Duodenal mucosa (tissue), 2 donors: Measurements from ENCODE around the gene EREG.

Experiments used
- H3K27ac ChIP-seq: one replicate; pipeline ENCODE4 v1.7.0; 2013; ENCODE audit warnings: low read depth, low read length
- H3K27me3 ChIP-seq, 2 donors: one replicate each; pipeline ENCODE4 v1.7.0; 2013; ENCODE audit warnings: low read length in 2 of 2, control low read depth in 1 of 2; ENCODE audit not compliant: insufficient read depth in 2 of 2, control insufficient read depth in 1 of 2
- H3K36me3 ChIP-seq, 2 donors: one replicate each; pipeline ENCODE4 v1.7.0; 2013; ENCODE audit warnings: low read length in 2 of 2, control low read depth in 1 of 2; ENCODE audit not compliant: insufficient read depth in 2 of 2, control insufficient read depth in 1 of 2
- H3K4me1 ChIP-seq, 2 donors: one replicate each; pipeline ENCODE4 v1.7.0; 2013; ENCODE audit warnings: low read length in 2 of 2, control low read depth in 1 of 2; ENCODE audit not compliant: insufficient read depth in 2 of 2, control insufficient read depth in 1 of 2
- H3K4me3 ChIP-seq, 2 donors: one replicate each; pipeline ENCODE4 v1.7.0; 2013; ENCODE audit warnings: low read length in 2 of 2, low read depth in 1 of 2
- H3K9ac ChIP-seq, 2 donors: one replicate each; pipeline ENCODE4 v1.7.0; 2013; ENCODE audit warnings: low read length in 2 of 2, low read depth in 1 of 2
- H3K9me3 ChIP-seq, 2 donors: one replicate each; pipeline ENCODE4 v1.7.0; 2013; ENCODE audit warnings: low read length in 2 of 2, control low read depth in 1 of 2; ENCODE audit not compliant: control insufficient read depth in 1 of 2

Gene EREG

GRCh38 chr4:74415602-74416300 is 50.8 kb downstream of the EREG start:
- Histone ChIP-seq H3K27me3 (no peaks in the 10 kb centered on the region), H3K9me3 (no peaks in the 10 kb centered on the region), H3K36me3 (no peaks in the 10 kb centered on the region), H3K9ac (no peak overlapping the region), H3K4me3 (no peak overlapping the region), H3K4me1 (no peaks in the 10 kb centered on the region), H3K27ac (no peak overlapping the region)

GRCh38 chr4:74418063-74418670 is 53.2 kb downstream of the EREG start:
- H3K4me3 ChIP-seq: no peak overlapping the region
- H3K4me1 ChIP-seq: peaks cover 0 to 1% of the 10 kb centered on the region in 2 donors
- H3K36me3 ChIP-seq: no peaks in the 10 kb centered on the region
- H3K9ac ChIP-seq: no peak overlapping the region
- no peak overlapping the region for H3K27ac ChIP-seq
- H3K9me3 ChIP-seq: no peaks in the 10 kb centered on the region
- no peaks in the 10 kb centered on the region for H3K27me3 ChIP-seq

- Histone ChIP-seq H3K27ac (no peak overlapping the region), H3K36me3 (no peaks in the 10 kb centered on the region), H3K27me3 (no peaks in the 10 kb centered on the region), H3K9ac (no peak overlapping the region), H3K4me3 (no peak overlapping the region), H3K9me3 (no peaks in the 10 kb centered on the region), H3K4me1 (peaks cover 0 to 6% of the 10 kb centered on the region in 2 donors)
These were observed 55.9 kb downstream of the EREG start for GRCh38 chr4:74420863-74421262.

- Histone ChIP-seq H3K9me3 (no peaks in the 10 kb centered on the region), H3K36me3 (no peaks in the 10 kb centered on the region), H3K9ac (no peak overlapping the region), H3K27me3 (no peaks in the 10 kb centered on the region), H3K27ac (no peak overlapping the region), H3K4me1 (peaks cover 0 to 6% of the 10 kb centered on the region in 2 donors), H3K4me3 (no peak overlapping the region)
These were observed 58.2 kb downstream of the EREG start for GRCh38 chr4:74423104-74423503.

- no peaks in the 10 kb centered on the region for H3K9me3 ChIP-seq
- H3K36me3 ChIP-seq: no peaks in the 10 kb centered on the region
- no peak overlapping the region for H3K4me3 ChIP-seq
- no peaks in the 10 kb centered on the region for H3K27me3 ChIP-seq
- no peak overlapping the region for H3K9ac ChIP-seq
- H3K4me1 ChIP-seq: peaks cover 0 to 6% of the 10 kb centered on the region in 2 donors
- no peak overlapping the region for H3K27ac ChIP-seq
These were observed 59.2 kb downstream of the EREG start for GRCh38 chr4:74424111-74424510.

GRCh38 chr4:74426101-74426500 is 61.2 kb downstream of the EREG start:
- no peak overlapping the region for H3K27ac ChIP-seq
- H3K4me1 ChIP-seq: peaks cover 0 to 6% of the 10 kb centered on the region in 2 donors
- H3K9me3 ChIP-seq: no peaks in the 10 kb centered on the region
- no peak overlapping the region for H3K9ac ChIP-seq
- H3K27me3 ChIP-seq: no peaks in the 10 kb centered on the region
- H3K36me3 ChIP-seq: no peaks in the 10 kb centered on the region
- no peak overlapping the region for H3K4me3 ChIP-seq

- Histone ChIP-seq H3K4me3 (no peak overlapping the region), H3K27me3 (no peaks in the 10 kb centered on the region), H3K27ac (no peak overlapping the region), H3K4me1 (peaks cover 0 to 4% of the 10 kb centered on the region in 2 donors), H3K9ac (no peak overlapping the region), H3K36me3 (no peaks in the 10 kb centered on the region), H3K9me3 (no peaks in the 10 kb centered on the region)
These were observed 63.3 kb downstream of the EREG start for GRCh38 chr4:74428276-74428675.

GRCh38 chr4:74431113-74431826 is 66.3 kb downstream of the EREG start:
- Histone ChIP-seq H3K4me3 (no peak overlapping the region), H3K4me1 (no peaks in the 10 kb centered on the region), H3K27ac (no peak overlapping the region), H3K9me3 (no peaks in the 10 kb centered on the region), H3K9ac (no peak overlapping the region), H3K36me3 (no peaks in the 10 kb centered on the region), H3K27me3 (no peaks in the 10 kb centered on the region)

- no peaks in the 10 kb centered on the region for H3K4me1 ChIP-seq
- H3K9me3 ChIP-seq: no peaks in the 10 kb centered on the region
- no peak overlapping the region for H3K9ac ChIP-seq
- no peaks in the 10 kb centered on the region for H3K27me3 ChIP-seq
- H3K36me3 ChIP-seq: no peaks in the 10 kb centered on the region
- H3K27ac ChIP-seq: no peak overlapping the region
- no peak overlapping the region for H3K4me3 ChIP-seq
These were observed 68.1 kb downstream of the EREG start for GRCh38 chr4:74433043-74433442.

GRCh38 chr4:74433541-74434172 is 68.7 kb downstream of the EREG start:
- Histone ChIP-seq H3K9ac (no peak overlapping the region), H3K4me3 (no peak overlapping the region), H3K27ac (no peak overlapping the region), H3K4me1 (no peaks in the 10 kb centered on the region), H3K9me3 (no peaks in the 10 kb centered on the region), H3K36me3 (no peaks in the 10 kb centered on the region), H3K27me3 (no peaks in the 10 kb centered on the region)
